DMS53 treated with DMSO at 0.1 percent for 48 hours (cell line): ENCODE data around the gene REXO1.

Source experiments
- DNase-seq: peaks from one replicate; lab custom pipeline; 2025; ENCODE audit not compliant: unreplicated experiment; lab: John Stamatoyannopoulos, UW

REXO1 gene

DNA sequence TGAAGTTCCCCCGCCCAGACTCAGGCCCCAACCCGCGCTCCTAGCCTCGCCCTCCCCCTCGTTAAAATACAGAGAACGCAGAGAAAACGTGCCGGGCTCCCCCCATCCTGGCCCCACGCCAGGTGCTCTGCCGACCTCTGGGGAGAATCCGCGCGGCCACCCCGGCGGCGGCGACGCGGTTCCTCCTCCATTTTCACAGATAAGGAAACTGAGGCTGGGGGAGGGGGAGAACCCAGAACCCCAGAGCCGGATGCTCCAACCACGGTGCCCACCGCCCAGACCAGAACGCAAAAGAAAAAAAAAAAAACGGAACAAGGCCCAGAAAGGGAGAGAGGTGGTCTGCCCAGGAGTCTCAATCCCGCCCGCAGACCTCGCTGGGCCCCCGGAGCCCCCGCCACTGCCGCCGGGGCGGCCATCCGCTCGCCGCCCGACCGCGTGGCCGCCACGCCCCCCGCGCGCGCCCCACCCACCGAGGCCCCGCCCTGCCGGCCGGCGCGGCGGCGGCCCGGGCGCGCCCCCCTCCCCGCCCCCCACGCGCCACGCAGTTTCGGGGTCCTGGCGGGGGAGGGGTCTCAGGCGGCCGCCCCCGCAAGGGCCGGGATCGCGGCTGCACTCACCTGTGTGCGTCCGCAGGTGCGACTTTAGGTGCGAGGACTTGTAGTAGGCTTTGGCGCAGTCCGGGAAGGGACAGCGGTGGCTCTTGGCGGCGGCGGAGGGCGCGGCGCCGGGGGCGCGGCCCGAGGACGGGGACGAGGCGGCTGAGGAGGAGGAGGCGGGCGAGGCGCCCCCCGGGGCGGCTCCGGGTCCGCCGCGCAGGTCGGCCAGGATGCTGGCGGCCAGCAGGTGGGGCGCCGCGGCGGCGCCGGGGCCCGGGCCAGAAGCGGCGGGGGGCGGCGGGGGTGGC is 14.4 kb upstream of the REXO1 start:
- DNase-seq: peak; percentile 1

DNA sequence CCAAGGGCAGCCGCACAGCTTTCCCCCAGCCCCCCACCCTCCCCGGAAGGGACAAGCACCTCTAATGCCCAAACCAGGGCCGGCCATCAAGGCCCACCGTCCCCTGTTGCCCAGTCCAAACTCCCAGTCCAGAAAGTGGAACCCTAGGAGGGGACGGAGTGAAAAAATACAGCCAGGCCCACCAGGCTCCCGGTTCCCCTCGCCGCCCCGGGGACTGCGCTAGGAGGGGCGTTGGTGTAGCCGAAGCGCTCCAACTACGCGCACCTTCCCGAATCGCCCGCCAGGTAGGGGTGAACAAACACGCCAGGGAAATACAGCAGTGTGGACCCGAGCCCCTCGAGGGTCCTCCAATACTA is 13.8 kb upstream of the REXO1 start:
- DNase-seq: no peak

GRCh38 chr19:1861599-1862031 is 13.3 kb upstream of the REXO1 start:
- no peak for DNase-seq

DNA sequence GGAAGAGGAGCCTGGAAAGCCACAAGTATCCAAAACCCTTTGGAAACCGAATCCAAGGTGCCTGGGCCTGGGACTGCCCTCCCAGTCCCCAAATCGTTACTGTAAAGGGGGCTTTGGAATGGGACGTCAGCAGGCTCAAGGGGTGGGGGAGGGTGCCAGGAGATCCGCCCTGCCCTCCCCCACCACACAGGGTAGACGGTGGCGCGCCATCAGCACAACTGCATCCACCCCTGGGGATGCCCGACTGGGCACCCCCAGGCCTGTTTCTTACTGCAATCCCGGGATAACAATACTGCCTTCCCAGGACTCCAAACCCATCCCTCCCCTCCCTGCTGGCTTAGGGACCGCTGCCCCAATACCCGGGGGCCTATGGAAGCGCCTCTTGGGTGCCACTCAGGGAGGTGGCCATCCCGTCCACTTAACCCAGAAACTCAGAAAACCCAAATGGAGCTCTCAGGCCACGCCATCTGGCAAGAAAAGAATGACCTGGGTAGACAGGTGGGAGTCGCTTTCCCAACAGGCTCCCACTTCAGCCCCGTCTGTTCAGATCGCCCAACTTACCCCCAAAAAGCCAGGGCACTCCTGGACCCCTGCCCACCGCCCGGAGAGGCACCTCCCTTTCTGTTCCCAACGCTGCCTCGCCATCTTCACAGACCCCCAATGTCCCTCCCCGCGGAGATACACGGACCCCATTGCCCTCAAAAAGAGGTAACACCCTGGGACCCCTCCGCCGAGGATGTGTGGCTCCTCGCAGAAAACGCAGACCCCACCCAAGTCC is 12.7 kb upstream of the REXO1 start:
- DNase-seq: no peak

DNA sequence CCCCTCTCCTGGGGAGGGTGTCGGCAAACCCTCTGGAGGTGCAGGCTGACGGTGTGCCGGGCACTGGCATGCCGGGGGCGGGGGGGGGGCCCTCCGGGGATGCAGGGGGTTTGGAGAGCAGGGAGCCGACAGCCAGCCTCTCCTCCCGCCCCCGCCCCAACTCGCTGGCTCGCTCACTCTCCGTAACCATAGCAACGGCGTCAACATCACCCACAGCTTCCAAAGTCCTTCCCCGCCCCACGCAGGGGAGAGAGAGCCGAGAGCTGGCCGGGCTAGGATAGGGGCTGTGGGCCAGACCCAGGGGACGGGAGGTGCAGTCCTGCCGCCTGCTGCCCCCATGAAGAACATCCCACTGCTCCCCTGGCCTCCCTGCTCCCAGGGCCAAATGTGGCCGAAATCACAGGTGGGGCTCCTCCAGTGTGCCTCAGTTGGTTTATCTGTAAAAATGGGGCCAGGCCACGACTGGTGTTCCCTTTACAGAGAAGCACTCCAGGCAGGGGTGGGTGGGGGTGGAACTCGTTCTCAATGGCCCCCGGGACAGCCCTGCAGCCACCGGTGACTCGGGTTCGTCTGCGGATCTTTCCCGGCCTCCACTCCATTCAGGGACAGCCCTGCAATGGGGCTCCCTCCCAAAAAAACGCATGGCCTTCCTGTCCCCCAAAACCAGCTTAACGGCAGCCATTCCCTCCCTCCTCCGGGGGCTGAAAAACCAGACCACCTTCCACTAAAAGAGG is 11.9 kb upstream of the REXO1 start:
- DNase-seq: no peak

- no peak for DNase-seq
Observed at GRCh38 chr19:1859331-1859781, 11.1 kb upstream of the REXO1 start.

DNA sequence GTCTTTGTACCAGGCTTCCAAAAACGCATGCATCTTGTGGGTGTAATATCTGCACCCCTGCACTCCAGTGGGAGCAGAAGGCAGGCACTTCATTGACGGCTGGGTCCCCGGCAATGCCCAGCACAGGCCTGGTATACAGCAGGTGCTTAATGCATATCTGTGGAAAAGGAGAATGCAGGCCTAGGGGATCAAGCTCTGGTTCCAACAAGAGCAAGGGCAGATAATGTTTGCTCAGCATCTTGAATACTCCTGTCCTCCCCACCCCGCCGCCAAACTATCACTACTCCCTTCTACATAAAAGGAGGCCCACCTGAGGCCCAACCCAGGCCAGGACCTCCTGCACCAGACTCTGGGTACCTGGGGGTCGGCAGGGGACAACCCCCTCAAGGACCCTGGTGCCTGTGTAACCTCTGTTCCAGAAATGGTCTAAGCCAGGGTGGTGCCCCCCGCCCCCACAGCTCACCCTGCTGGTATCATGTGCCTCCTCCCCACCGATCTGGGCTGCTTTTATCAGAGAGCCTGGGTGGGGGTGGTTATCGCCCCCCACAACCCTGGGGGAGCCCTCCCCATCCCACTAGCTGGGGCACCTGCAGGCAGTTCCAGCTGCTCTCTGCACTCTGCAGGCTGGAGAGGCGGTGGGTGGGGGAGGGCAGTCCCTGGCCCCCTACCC is 10.3 kb upstream of the REXO1 start:
- no peak for DNase-seq

DNA sequence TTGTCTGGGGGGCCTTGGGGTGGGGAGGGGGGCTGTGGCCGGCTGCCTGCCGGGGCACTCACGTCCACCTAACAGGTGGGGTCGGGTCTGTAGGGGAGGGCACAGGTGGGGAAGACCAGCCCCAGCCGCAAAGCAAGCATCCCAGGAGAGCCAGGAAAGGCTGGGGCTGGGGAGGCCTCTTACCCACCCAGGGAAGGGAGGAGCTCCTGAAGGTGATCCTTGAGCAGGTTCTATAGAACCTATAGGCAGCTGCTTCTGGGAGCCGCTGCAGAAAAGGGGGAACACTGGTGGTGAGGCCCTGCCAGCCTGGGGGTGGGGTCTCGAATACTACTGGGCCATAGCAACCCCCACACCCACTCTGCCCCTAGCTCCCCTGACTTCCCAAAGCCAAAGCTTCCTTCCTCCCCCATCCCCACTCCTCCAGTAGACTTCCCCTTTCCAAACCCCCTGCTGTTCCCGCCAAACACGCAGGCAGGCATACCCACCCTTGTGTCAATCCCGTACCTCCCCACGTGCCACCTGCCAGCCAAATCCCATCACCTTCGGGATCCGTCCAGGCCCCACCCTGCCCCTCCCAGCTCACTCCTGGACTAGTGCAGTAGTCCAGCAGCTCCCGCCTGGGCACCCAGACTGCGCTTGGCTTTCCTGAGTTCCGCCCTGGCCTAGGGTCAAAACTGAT is 9.5 kb upstream of the REXO1 start:
- DNase-seq: no peak

- DNase-seq: no peak
Observed at GRCh38 chr19:1856698-1857603, 8.7 kb upstream of the REXO1 start.

- DNase-seq: no peak
Observed at GRCh38 chr19:1856345-1856697, 8.0 kb upstream of the REXO1 start.

GRCh38 chr19:1855828-1856255 is 7.6 kb upstream of the REXO1 start:
- no peak for DNase-seq

GRCh38 chr19:1855040-1855827 is 7.0 kb upstream of the REXO1 start:
- no peak for DNase-seq

- DNase-seq: no peak
Observed at GRCh38 chr19:1854542-1855039, 6.3 kb upstream of the REXO1 start.

GRCh38 chr19:1854039-1854541 is 5.8 kb upstream of the REXO1 start:
- DNase-seq: no peak

- DNase-seq: peak; percentile 57
Observed at GRCh38 chr19:1853295-1854038, 5.2 kb upstream of the REXO1 start.

DNA sequence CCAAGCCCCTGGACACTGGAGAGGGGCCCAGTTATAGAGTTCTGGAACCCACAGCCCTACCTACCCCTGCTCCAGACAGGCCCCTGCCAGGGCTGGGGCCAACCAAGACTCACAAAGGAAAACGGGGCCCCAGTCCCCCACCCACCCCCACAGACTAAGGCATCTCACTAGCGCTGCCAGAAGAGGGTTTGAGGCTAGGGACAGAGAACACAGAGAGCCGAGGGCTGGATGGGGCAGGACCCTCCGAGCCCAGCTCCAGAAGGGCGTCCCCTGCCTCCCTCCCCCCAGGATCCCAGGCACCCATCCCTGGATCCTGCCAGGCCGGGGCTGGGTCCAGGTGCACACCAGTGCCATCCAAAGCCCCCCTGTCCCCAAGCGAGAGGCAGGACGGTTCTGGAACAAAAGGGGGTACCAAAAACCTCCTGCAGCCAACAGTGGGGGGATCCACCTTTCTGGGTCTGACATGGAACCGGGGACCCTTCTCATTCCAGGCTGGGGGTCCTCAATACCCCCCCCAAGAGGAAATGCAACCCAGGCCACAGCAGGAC is 4.4 kb upstream of the REXO1 start:
- DNase-seq: no peak
